Gastrocnemius medialis (tissue), 4 donors: ENCODE measurements around the gene NUP85. TPM values are rescaled to one million over a fixed set of nuclear protein-coding genes. Genes with fewer than 3 reads are reported as not detected.

Experiments
- ATAC-seq, 2 donors: fragments of 150-250 bp; one replicate each; pipeline ENCODE4 v1.9.1; 2016
- DNase-seq, 2 donors: peaks; one replicate each; pipeline ENCODE4 v3.0.0-alpha.2; 2019
- H3K27ac ChIP-seq, 4 donors: fragments of 200-600 bp; sonication (generic); 1 replicate in 1 of 4; 2 replicates in 3 of 4; pipeline ENCODE4 v1.5.1; 2016 to 2018; ENCODE audit warnings: mild to moderate bottlenecking in 2 of 4, moderate library complexity in 1 of 4
- H3K27me3 ChIP-seq, 3 donors: fragments of 200-600 bp; sonication (generic) in 2 of 3; 1 replicate in 1 of 3; 2 replicates in 2 of 3; pipeline versions ENCODE4 v1.5.1 to v1.6.0; 2016 to 2019; ENCODE audit warnings: mild to moderate bottlenecking in 1 of 3, moderate library complexity in 1 of 3
- H3K36me3 ChIP-seq, 2 donors: fragments of 200-600 bp; sonication (generic) in 1 of 2; one replicate each; pipeline ENCODE4 v1.5.1; 2017 to 2018
- H3K4me1 ChIP-seq, 2 donors: fragments of 200-600 bp; sonication (generic) in 1 of 2; one replicate each; pipeline ENCODE4 v1.5.1; 2016 to 2017; ENCODE audit warnings: mild to moderate bottlenecking in 2 of 2
- H3K4me3 ChIP-seq, 4 donors: fragments of 200-600 bp; sonication (generic) in 3 of 4; 1 replicate in 1 of 4; 2 replicates in 3 of 4; pipeline ENCODE4 v1.5.1; 2016 to 2019; ENCODE audit warnings: mild to moderate bottlenecking in 2 of 4
- H3K9me3 ChIP-seq, 3 donors: fragments of 200-600 bp; sonication (generic) in 2 of 3; 1 replicate in 1 of 3; 2 replicates in 2 of 3; pipeline ENCODE4 v1.5.1; 2016 to 2019
- POLR2A ChIP-seq, 2 donors: fragments of 450-650 bp; IDR thresholded peaks; one replicate each; pipeline ENCODE4 v1.6.1; 2017; ENCODE audit warnings: antibody characterized with exemption in 2 of 2, mild to moderate bottlenecking in 2 of 2, moderate library complexity in 2 of 2
- in situ Hi-C, 4 donors: fragments of 200-750 bp; cut with MboI; loops; one replicate each; pipeline versions ENCODE4 v1.15.0 to v1.8.0; 2017; ENCODE audit warnings: low sequenced_read_pairs in 4 of 4
- intact Hi-C: fragments of 100-400 bp; cut with DNase I; formaldehyde crosslinking; loops from one replicate; pipeline ENCODE4 v1.15.1; 2023; ENCODE audit warnings: low total_unique reads
- total RNA-seq, 4 donors: library from RNA; depleted of rRNA; stranded (reverse); fragments of >200 nt; gene quantifications; one replicate each; pipeline versions ENCODE4 v1.1.0 to v1.2.3, GENCODE V29; 2016
- TF ChIP-seq, protein P1 (sequence below), 5 experiments: fragments of 450-650 bp in 3 of 5; fragments of 200-600 bp in 2 of 5; sonication (generic) in 2 of 5; IDR thresholded peaks in 4 of 5; conservative IDR thresholded peaks in 1 of 5; 1 replicate in 4 of 5; 2 replicates in 1 of 5; pipeline ENCODE4 v1.5.1; 2016 to 2019; ENCODE audit warnings: antibody characterized with exemption in 5 of 5, mild to moderate bottlenecking in 3 of 5, moderate library complexity in 3 of 5

NUP85 gene
- total RNA-seq, 4 donors from 2014 or later: 9.4 to 27.7 (median 13.6) TPM

GRCh38 chr17:75266316-75267152 is 61.1 kb downstream of the NUP85 start:
- no peak overlapping the region for H3K4me3 ChIP-seq
- H3K9me3 ChIP-seq: no peaks in the 10 kb centered on the region
- peaks cover 0 to 43% of the 10 kb centered on the region in 2 donors for H3K36me3 ChIP-seq
- in situ Hi-C loops (no loop called here), intact Hi-C loops (loop anchor here (10.0 kb wide), 1 partner anchor 248 kb away; the partner anchor contains the start of genes CASKIN2 and TSEN54)
- peaks cover 20 to 33% of the 10 kb centered on the region in 2 donors for H3K4me1 ChIP-seq
- ATAC-seq: no peak
- H3K27ac ChIP-seq: peak overlapping the region in 2 of 4 donors; percentile 20 to 40
- DNase-seq: no peak
- no peaks in the 10 kb centered on the region for H3K27me3 ChIP-seq
- TF ChIP-seq, protein P1, sequence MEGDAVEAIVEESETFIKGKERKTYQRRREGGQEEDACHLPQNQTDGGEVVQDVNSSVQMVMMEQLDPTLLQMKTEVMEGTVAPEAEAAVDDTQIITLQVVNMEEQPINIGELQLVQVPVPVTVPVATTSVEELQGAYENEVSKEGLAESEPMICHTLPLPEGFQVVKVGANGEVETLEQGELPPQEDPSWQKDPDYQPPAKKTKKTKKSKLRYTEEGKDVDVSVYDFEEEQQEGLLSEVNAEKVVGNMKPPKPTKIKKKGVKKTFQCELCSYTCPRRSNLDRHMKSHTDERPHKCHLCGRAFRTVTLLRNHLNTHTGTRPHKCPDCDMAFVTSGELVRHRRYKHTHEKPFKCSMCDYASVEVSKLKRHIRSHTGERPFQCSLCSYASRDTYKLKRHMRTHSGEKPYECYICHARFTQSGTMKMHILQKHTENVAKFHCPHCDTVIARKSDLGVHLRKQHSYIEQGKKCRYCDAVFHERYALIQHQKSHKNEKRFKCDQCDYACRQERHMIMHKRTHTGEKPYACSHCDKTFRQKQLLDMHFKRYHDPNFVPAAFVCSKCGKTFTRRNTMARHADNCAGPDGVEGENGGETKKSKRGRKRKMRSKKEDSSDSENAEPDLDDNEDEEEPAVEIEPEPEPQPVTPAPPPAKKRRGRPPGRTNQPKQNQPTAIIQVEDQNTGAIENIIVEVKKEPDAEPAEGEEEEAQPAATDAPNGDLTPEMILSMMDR (IDR thresholded peaks at IDR 0.05 in 4 of 5, conservative IDR thresholded peaks at IDR 0.05 in 1 of 5): no peak
- no peak for TF ChIP-seq POLR2A (IDR thresholded peaks at IDR 0.05)

- DNase-seq: no peak
- Histone ChIP-seq H3K4me1 (peaks cover 22 to 39% of the 10 kb centered on the region in 2 donors), H3K36me3 (peaks cover 0 to 43% of the 10 kb centered on the region in 2 donors)
Measured at GRCh38 chr17:75267153-75267410, 61.6 kb downstream of the NUP85 start.

GRCh38 chr17:75267411-75268232 is 62.1 kb downstream of the NUP85 start:
- DNase-seq: no peak
- no peaks in the 10 kb centered on the region for H3K9me3 ChIP-seq
- H3K4me1 ChIP-seq: peaks cover 23 to 39% of the 10 kb centered on the region in 2 donors
- H3K4me3 ChIP-seq: no peak overlapping the region
- TF ChIP-seq, protein P1 (IDR thresholded peaks at IDR 0.05 in 4 of 5, conservative IDR thresholded peaks at IDR 0.05 in 1 of 5): no peak
- TF ChIP-seq POLR2A (IDR thresholded peaks at IDR 0.05): no peak
- intact Hi-C loops (loop anchor here (10.0 kb wide), 1 partner anchor 247 kb away; the partner anchor contains the start of genes CASKIN2 and TSEN54), in situ Hi-C loops (no loop called here)
- H3K36me3 ChIP-seq: peaks cover 0 to 43% of the 10 kb centered on the region in 2 donors
- ATAC-seq: no peak
- peak overlapping the region in 1 of 4 donors; percentile 40 for H3K27ac ChIP-seq
- no peaks in the 10 kb centered on the region for H3K27me3 ChIP-seq

More at GRCh38 chr17:75267153-75267410, 61.6 kb downstream of the NUP85 start:
- in situ Hi-C loops: no loop called here
- peak overlapping the region in 1 of 4 donors; percentile 40 for H3K27ac ChIP-seq
- H3K9me3 ChIP-seq: no peaks in the 10 kb centered on the region
- TF ChIP-seq POLR2A (IDR thresholded peaks at IDR 0.05): no peak
- TF ChIP-seq, protein P1 (IDR thresholded peaks at IDR 0.05 in 4 of 5, conservative IDR thresholded peaks at IDR 0.05 in 1 of 5): no peak
- intact Hi-C loops: loop anchor here (10.0 kb wide), 1 partner anchor 248 kb away; the partner anchor contains the start of genes CASKIN2 and TSEN54
- H3K27me3 ChIP-seq: no peaks in the 10 kb centered on the region
- no peak overlapping the region for H3K4me3 ChIP-seq
- no peak for ATAC-seq

- TF ChIP-seq, protein P1 (IDR thresholded peaks at IDR 0.05 in 4 of 5, conservative IDR thresholded peaks at IDR 0.05 in 1 of 5): no peak
- no peak for TF ChIP-seq POLR2A (IDR thresholded peaks at IDR 0.05)
- Histone ChIP-seq H3K9me3 (no peaks in the 10 kb centered on the region), H3K27me3 (no peaks in the 10 kb centered on the region), H3K4me1 (peaks cover 18 to 33% of the 10 kb centered on the region in 2 donors), H3K27ac (peak overlapping the region; percentile 96 to 100 (median 98)), H3K36me3 (peaks cover 0 to 27% of the 10 kb centered on the region in 2 donors), H3K4me3 (peak overlapping the region; percentile 82 to 98 (median 88))
- in situ Hi-C loops (no loop called here), intact Hi-C loops (loop anchor here (1.0 to 10.0 kb wide), 4 partner anchors 19 to 245 kb away; partner anchors contain the start of genes CASKIN2, SLC25A19 and TSEN54)
- ATAC-seq: no peak
- DNase-seq: no peak
Measured at GRCh38 chr17:75269844-75270217, 64.4 kb downstream of the NUP85 start.
